Measurements from ENCODE around the gene YBEY. TPM values are rescaled to one million over a fixed set of nuclear protein-coding genes. Genes with fewer than 3 reads are reported as not detected.

The YBEY gene
- total and polyA plus RNA-seq, 12 donors = 11.9 to 25.7 (median 16.7) TPM

DNA sequence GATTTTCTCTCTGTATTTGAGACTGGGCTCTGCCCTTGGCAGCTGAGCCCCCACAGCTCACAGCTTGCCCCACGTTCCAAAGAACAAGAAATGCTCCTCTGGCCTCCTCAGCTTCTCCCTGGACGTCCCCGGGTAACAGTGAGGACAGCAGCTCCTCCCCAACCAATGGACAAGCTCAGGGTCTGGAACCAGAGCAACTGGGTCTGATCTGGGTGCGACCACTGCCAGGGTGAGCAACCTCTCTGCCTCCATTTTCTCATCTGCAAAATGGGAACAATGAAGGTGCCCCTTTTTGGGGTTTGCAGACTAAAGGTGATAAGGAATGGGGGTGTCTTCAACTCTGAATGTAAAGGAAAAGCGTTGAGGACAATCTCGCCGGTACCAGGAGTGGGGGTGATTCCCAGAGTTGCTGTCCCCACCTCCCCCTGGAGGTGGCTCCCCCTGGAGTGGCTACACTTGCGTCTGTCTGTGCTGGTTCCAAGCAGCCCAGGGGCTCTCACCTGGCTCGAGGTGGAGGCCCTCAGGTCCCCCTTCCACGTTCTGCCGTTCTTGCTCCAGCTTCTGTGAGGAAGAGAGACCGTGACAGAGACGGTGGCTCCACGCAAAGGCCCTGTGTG lies 30.7 kb downstream of the YBEY start:
- WGBS, 2 donors = 95% methylated on average over 14 of the region's 14 CpGs
- Histone ChIP-seq H3K36me3 (peaks cover 0 to 18% (median 0%) of the 10 kb centered on the region in 9 donors), H3K9me3 (no peaks in the 10 kb centered on the region), H3K27ac (no peak overlapping the region), H3K27me3 (no peaks in the 10 kb centered on the region), H3K4me3 (no peak overlapping the region), H3K4me1 (peaks cover 0 to 22% (median 2%) of the 10 kb centered on the region in 9 donors)
- intact Hi-C loops (cut with DNase I) = loop anchor here in 1 of 10 donors (10.0 kb wide), 1 partner anchor 52 kb away; no protein-coding TSS in a partner anchor
- TF ChIP-seq, protein P1, sequence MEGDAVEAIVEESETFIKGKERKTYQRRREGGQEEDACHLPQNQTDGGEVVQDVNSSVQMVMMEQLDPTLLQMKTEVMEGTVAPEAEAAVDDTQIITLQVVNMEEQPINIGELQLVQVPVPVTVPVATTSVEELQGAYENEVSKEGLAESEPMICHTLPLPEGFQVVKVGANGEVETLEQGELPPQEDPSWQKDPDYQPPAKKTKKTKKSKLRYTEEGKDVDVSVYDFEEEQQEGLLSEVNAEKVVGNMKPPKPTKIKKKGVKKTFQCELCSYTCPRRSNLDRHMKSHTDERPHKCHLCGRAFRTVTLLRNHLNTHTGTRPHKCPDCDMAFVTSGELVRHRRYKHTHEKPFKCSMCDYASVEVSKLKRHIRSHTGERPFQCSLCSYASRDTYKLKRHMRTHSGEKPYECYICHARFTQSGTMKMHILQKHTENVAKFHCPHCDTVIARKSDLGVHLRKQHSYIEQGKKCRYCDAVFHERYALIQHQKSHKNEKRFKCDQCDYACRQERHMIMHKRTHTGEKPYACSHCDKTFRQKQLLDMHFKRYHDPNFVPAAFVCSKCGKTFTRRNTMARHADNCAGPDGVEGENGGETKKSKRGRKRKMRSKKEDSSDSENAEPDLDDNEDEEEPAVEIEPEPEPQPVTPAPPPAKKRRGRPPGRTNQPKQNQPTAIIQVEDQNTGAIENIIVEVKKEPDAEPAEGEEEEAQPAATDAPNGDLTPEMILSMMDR (IDR thresholded peaks at IDR 0.05) = no peak
- DNase-seq (no peak), ATAC-seq (no peak)

DNA sequence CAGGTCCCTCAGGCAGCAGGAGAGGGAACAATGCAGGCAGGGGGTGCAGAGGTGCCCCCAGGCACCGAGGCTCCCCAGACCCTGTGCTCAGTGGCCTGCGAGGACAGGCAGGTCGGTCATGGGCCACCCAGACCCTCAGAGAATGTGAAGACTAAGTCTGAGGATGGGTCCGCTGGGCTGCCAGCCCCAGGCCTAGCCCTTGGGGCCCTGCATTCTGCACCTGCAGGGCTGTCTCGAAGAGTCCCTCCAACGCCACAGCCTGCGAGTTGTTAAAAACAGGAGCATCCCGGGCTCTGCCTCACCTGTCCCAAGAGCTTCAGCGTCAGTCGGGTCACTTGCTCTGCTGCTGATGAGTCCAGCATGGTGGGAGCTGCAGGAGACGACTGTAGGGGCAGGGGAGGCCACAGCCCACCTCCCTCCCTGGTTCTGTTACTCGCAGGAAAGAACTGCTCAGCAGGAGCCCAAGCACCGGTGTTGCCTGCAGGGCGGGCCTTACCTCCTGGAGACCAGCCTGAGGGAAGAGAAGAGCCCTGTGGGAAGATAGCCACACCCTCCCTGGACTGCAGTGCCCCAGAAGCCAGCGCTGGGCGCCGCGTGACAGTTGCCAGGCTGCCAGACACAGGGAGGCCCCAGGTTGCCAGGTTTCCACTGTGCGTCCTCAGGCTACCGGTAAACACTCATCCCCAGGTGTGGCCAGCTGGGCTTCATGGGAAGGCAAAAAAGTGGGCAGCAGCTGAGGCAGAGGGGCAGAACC lies 31.7 kb downstream of the YBEY start:
- peaks cover 6 to 33% (median 13%) of the 10 kb centered on the region in 9 donors for H3K4me1 ChIP-seq
- TF ChIP-seq, protein P1 (IDR thresholded peaks at IDR 0.05) = no peak
- H3K27me3 ChIP-seq = no peaks in the 10 kb centered on the region
- H3K36me3 ChIP-seq = peaks cover 0 to 18% (median 0%) of the 10 kb centered on the region in 9 donors
- no peak overlapping the region for H3K4me3 ChIP-seq
- WGBS, 2 donors = 73 to 74% methylated on average over 20 of the region's 20 CpGs
- H3K9me3 ChIP-seq = no peaks in the 10 kb centered on the region
- intact Hi-C loops (cut with DNase I) = loop anchor here in 1 of 10 donors (10.0 kb wide), 1 partner anchor 53 kb away; no protein-coding TSS in a partner anchor
- no peak overlapping the region for H3K27ac ChIP-seq
- DNase-seq (peak; percentile 49 to 59), ATAC-seq (peak; percentile 44 to 92 (median 78))

DNA sequence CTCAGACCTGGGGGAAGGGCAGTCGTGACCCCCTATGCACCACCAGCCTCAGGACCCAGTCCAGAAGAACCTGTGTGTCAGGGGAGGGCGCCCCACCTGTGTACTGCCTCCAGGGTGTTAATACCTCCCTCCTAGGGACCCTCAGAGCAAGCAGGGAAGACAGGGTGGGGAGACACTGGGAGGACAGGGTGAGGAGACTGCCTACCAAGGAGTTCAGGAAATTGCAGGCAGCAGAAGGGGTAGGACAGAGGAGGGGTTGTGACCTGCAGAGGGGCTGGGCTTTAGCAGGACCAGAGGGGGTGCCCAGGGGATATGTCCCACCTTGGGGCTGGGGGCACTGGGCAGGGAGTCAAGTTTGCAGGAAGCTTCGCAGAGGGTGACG lies 32.3 kb downstream of the YBEY start:
- intact Hi-C loops (cut with DNase I) = loop anchor here in 1 of 10 donors (10.0 kb wide), 1 partner anchor 54 kb away; no protein-coding TSS in a partner anchor
- 80 to 89% methylated on average over 4 of the region's 4 CpGs for whole genome bisulfite sequencing, 2 donors
- Histone ChIP-seq H3K27me3 (no peaks in the 10 kb centered on the region), H3K27ac (no peak overlapping the region), H3K4me3 (no peak overlapping the region), H3K9me3 (no peaks in the 10 kb centered on the region), H3K4me1 (peaks cover 6 to 36% (median 19%) of the 10 kb centered on the region in 9 donors), H3K36me3 (peaks cover 0 to 13% (median 0%) of the 10 kb centered on the region in 9 donors)
- TF ChIP-seq, protein P1 (IDR thresholded peaks at IDR 0.05) = no peak
- peak in 1 of 8 donors; percentile 2 for ATAC-seq
- no peak for DNase-seq

DNA sequence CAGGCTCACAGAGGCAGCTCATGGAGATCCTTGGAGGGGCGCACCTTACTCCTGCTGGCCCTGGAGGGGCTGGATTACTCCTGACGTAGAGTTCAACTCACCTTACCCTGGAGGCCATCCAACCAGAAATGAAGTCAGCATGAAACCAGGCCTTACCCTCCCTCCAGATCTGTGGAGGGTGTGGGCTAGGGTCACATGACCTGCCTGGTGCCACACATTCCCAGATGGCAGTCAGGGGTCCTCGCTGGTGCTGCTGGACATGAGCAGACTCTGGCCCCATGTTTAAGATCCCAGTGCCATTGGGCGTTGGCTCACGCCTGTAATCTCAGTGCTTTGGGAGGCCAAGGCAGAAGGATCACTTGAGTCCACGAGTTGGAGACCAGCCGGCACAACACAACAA lies 33.0 kb downstream of the YBEY start:
- H3K27ac ChIP-seq = no peak overlapping the region
- no peak for DNase-seq
- H3K27me3 ChIP-seq = no peaks in the 10 kb centered on the region
- H3K4me3 ChIP-seq = no peak overlapping the region
- no peak for ATAC-seq
- TF ChIP-seq, protein P1 (IDR thresholded peaks at IDR 0.05) = no peak
- WGBS, 2 donors = 94 to 99% methylated on average over 7 of the region's 7 CpGs
- H3K4me1 ChIP-seq = peaks cover 6 to 36% (median 19%) of the 10 kb centered on the region in 9 donors
- H3K36me3 ChIP-seq = peaks cover 0 to 11% (median 0%) of the 10 kb centered on the region in 9 donors
- H3K9me3 ChIP-seq = no peaks in the 10 kb centered on the region
- intact Hi-C loops (cut with DNase I) = loop anchor here in 1 of 10 donors (10.0 kb wide), 1 partner anchor 54 kb away; no protein-coding TSS in a partner anchor

Data from heart right ventricle (tissue), 16 donors.